ENCODE data around the gene PUM2.

Gene PUM2

DNA sequence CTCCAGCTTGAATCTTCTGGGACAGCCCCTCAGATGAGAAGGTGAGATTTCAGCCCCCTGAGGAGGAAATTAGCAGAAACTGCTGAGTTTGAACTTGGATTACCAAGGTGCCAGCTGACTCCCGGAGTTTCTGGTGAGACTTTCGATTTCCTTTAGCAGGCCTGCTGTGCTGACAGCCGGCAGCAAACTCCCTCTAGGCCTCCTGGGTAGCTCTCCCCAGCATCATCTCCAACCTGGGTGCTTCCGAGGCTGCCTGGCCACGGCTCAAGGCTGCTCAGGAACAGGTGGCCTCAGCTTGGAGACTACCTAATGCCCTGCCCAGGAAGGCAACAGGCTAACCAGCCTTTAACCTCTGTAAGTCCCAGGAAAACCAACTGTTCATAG, 142.2 kb downstream of the PUM2 start:
- intact Hi-C loops (cut with DNase I), result no loop called here
- no peak for DNase-seq

DNA sequence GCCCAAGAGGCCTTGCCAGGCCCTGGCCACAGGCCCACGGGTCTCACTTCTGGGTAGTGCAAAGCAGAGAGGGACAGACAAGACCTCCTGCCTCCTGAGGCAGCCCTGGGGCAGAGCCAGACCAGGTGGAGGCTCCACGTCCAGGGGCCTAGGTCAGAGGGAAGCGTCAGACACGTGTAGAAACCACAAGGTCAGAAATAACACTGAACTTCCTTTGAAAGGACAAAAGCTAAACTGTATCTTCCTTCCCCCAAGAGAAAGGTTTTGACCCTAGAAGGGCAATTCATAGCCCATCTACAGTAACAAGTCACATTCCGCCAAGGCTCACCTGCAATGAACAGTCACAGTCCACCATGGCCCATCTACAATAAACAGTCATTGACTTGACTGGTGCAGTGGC, 143.6 kb downstream of the PUM2 start:
- peak in 1 of 10 donors; percentile 69 for DNase-seq
- intact Hi-C loops (cut with DNase I), result no loop called here

DNA sequence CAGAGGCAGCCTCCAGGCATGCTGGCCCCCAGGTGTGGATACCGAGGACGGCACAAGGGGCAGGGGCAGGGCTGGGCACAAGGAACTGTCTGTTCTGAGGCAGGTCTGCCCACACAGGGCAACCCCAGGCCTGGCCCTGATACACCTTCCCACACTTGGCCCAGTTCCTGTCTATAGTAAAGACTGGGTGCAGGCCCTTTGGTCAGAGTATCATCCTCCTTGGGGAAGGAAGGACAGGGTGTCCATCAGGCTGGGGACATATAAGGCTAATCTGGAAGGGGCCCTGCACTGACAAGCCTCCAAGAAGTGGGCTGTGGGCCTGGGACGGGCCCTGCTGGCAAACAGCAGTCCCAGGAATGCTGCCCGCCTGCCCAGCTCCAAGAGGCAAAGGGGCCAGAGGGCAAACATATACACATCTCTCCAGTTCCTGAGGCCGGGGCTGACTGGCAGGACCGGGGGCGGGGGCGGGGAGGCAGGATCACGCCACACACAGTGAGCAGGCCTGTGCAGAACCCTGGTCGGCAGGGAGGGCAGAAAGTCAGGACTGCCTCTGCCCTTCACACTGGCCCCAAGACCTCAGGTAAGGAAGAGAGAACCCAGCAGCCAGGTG, 144.6 kb downstream of the PUM2 start:
- DNase-seq, result peak in 1 of 10 donors; percentile 72
- intact Hi-C loops (cut with DNase I), result no loop called here

DNA sequence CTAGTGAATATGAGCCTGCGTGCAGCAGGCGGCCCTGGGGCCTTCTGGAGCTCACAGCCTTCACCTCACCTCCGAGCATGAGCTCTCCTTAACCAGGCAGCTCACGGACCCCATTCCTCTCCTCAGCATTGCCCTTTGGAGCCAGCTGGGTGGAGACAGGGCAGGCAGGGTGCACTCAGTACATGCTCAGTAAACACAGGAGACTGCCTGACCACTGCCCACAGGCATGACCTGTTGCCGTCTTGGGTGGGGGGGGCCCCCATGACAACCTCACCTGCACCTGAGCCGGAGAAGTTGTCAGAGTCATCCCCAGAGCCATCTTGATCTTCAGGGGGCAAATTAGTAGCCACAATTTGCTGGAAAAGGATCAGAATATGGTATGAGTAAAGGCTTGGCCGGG, 145.6 kb downstream of the PUM2 start:
- no peak for DNase-seq
- intact Hi-C loops (cut with DNase I), result no loop called here

DNA sequence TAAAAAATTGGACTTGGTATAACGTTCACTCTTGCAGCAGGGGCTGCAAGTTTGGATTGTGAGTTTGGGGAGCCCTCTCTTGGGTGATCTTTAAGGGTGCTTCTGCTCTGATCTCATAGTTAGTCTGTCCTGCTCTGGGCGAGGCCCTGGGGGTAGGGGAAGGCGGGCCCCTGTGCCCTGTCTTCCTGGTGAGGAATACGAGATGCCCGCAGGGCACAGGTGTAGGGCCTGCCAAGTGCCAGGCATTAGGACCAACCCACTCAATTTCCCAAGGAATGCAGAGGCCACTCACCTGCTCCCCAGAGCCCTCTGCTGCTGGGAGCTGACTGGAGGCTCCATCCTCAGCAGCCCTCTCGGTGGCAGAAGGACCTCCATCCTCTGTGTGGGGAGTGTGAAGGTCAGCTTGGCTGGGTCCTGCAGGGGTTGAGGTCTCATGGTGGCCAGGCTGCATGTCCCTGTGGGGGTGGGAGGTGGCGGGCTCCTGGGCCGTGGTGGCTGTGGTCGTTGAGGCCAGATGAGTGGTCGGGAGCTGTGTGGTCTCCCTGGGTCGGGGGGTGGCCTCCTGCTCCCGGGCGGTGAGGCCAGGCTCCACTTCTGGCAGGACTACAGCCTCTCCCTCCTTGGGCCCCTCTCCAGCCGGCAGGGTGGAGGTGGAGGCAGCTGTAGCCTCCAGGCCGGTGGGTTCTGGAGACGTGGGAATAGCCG, 147.0 kb downstream of the PUM2 start:
- intact Hi-C loops (cut with DNase I), result no loop called here
- DNase-seq, result no peak

DNA sequence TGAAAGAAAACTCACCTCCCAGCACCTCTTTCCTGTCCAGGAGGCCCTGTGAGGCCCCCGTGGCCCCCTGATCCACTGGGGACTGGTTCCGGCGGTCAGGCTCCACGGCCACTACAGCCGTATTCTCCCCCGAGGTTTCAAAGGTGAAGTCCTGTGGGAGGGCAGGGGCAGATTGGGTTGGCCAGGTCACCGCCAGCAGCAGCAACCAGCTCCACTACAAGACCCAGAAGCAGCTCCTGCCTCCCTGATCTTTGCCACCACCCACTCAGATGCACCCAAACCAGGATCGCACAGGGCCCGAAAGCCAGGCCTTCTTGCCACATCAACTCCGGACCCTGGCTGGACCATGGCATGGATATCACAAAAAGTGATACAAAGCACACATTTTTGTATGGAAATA, 147.6 kb downstream of the PUM2 start:
- intact Hi-C loops (cut with DNase I), result no loop called here
- no peak for DNase-seq

DNA sequence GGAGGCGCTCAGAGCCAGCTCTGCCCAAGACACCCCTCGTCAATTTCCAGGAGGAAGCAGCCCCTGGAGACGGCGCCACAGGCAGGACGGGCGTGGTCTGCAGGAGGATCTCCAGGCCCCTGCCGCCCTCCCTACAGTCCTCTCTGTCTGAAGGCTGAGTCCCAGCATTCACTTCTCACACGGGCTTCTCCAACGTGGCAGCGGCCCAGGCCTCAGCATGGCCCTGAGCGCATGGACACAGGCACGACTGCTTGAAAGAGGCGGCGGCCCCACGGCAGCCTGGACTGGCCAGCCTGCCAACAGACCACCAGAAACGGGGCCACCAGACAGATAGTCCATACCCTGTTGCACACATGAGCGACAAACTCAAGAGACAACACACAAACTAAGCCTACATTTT, 149.0 kb downstream of the PUM2 start:
- intact Hi-C loops (cut with DNase I), result no loop called here
- DNase-seq, result no peak

DNA sequence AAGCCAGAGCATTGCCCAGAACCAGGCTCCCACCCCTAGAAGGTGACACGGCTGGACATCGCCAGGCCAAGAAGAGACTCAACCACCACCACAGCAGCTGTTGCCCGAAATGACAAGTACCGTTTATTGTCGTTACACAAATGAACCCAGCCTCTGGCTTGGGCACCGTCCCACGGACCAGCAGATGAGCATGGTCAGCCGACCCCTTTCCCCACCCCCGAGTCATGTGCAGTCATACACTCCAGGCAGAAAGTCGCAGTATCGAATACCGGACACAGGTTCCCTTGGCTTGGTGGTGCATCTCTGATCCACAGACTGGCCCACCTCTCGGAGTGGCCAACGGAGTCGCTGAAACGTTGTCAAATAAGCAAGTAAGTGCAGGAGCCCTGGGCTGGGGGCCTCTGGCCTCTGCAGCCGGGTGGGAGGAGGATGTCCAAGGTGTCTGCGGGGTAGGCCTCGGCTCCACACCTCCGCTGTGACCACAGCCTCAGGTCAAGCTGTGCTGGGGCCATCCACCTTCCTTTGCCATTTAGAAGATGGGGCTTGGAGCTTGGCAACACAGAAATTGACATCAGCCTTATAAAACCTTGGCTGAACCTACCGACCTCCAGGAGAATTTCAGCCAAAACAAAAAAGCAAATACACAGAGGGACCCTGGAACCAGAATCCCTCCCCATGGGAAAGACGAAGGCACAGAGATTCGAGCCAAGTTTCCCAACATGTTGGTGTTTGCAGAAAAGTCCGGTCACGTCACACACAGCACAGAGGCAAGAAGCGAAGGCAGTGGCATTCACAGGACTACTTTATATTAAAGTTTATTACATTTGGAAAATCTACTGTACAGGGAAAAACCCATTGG, 149.7 kb downstream of the PUM2 start:
- intact Hi-C loops (cut with DNase I), result no loop called here
- DNase-seq, result no peak

DNA sequence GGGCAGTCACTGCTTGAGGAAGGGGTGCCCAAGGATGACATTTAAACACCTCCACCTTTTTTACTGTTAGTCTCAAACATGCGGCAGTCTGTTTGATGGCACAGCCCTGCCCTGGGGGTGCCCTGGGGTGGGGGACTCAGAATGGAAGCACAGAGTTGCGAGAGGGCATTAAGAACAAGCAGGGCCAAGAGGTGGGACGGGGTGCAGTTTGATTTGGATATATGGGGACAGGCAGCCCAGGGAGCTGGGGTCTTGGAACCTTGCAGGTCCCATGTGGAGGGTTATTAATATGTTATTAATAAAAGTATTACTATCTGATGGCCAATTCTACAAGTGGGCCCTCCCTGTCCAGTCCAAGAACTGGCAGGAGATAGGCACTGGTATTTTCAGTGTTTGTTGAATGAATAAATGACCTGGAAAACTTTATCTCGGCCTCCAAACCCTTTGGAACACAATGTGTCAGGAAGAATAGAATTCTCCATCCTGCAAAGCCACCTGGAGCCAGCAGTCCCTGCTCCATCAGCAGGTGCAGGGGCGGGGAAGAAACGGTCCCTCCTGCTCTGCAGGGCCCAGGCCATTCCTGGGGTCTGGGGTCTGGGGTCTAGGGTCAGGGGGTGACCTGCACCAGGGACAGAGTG, 150.9 kb downstream of the PUM2 start:
- no peak for DNase-seq

DNA sequence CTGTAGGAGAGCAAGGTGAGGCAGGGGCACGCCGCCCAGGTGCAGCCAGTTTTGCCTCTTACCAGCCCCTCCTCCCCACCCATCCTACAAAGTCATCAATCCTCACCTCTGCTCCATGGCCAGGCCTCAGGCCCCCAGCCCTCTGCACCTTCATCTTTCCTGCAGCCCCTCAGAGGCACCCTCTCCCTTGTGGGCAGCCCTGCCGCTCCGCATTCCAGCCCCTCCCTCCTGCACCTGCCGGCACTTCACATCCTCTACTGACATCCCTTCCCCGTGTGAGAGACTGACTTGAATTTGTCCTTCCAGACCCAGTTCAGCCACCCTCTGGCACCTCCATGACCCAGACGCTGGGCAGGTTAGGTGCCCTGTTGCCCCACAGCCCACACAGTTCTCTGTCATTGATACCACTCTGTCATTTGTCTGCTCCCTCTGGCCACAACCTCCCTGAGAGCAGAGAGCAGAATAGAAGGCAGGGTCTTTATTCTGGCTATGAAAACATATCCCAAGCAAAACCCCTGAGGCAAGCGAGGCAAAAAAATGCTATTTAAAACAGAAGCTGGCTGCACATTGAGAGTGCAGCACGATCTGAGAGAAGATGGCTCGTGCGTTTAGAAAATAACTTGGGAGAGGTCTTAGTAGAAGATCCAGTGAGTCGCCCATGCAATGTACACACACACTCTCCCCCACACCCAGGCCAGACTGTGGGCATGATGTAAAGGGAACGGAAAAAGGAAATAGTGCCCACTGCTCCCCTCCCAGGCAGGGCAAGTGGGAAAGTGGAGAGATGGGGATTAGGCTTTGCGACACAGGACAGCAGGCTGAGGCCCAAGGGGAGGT, 151.6 kb downstream of the PUM2 start:
- intact Hi-C loops (cut with DNase I), result no loop called here
- no peak for DNase-seq

More for the DNA sequence above, 150.9 kb downstream of the PUM2 start:
- intact Hi-C loops (cut with DNase I), result no loop called here

All from posterior cingulate gyrus (tissue), 11 donors.